ENCODE data around the gene MAP3K9.

The MAP3K9 gene

GRCh38 chr14:70782361-70782760 is 27.0 kb downstream of the MAP3K9 start:
- no peak overlapping the region for H3K27ac ChIP-seq
- TF ChIP-seq CTCF (conservative IDR thresholded peaks at IDR 0.05), result no peak
- no peak for TF ChIP-seq ZFX (IDR thresholded peaks at IDR 0.05)

- H3K27ac ChIP-seq, result no peak overlapping the region
- TF ChIP-seq ZFX (IDR thresholded peaks at IDR 0.05) (no peak), CTCF (conservative IDR thresholded peaks at IDR 0.05) (no peak)
These were observed 28.8 kb downstream of the MAP3K9 start for GRCh38 chr14:70780396-70781075.

GRCh38 chr14:70779667-70780066 is 29.6 kb downstream of the MAP3K9 start:
- TF ChIP-seq CTCF (conservative IDR thresholded peaks at IDR 0.05), result no peak
- no peak for TF ChIP-seq ZFX (IDR thresholded peaks at IDR 0.05)
- no peak overlapping the region for H3K27ac ChIP-seq

GRCh38 chr14:70776197-70776596 is 33.1 kb downstream of the MAP3K9 start:
- H3K27ac ChIP-seq, result no peak overlapping the region
- TF ChIP-seq CTCF (conservative IDR thresholded peaks at IDR 0.05) (no peak), ZFX (IDR thresholded peaks at IDR 0.05) (no peak)

- no peak for TF ChIP-seq ZFX (IDR thresholded peaks at IDR 0.05)
- TF ChIP-seq CTCF (conservative IDR thresholded peaks at IDR 0.05), result no peak
- H3K27ac ChIP-seq, result no peak overlapping the region
These were observed 36.0 kb downstream of the MAP3K9 start for GRCh38 chr14:70773182-70773862.

GRCh38 chr14:70771781-70772212 is 37.5 kb downstream of the MAP3K9 start:
- TF ChIP-seq CTCF (conservative IDR thresholded peaks at IDR 0.05), result no peak
- TF ChIP-seq ZFX (IDR thresholded peaks at IDR 0.05), result no peak

GRCh38 chr14:70770490-70770889 is 38.8 kb downstream of the MAP3K9 start:
- TF ChIP-seq CTCF (conservative IDR thresholded peaks at IDR 0.05), result no peak
- TF ChIP-seq ZFX (IDR thresholded peaks at IDR 0.05), result no peak
- H3K27ac ChIP-seq, result no peak overlapping the region

More at GRCh38 chr14:70771781-70772212, 37.5 kb downstream of the MAP3K9 start:
- H3K27ac ChIP-seq, result no peak overlapping the region
